ENCODE measurements around the gene TRIM3.

DNA sequence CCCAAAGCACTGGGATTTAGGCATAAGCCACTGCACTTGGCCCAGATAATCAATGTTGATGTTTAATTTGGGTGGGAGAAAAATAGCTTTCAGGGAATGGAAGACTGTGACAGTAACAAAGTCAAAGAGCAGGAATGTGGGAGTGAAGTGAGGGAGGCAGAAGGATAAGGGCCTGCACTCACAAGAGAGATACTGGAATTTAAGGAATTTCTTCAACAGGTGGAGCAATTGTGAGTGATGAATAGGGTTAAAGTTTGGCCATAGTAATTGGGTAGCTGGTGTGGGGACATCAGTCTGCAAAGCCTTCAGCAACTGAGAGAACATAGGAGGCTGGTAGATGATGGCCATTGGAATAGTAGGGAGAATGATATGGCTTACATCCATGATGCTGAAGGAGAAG lies 46.2 kb downstream of the TRIM3 start:
- TF ChIP-seq, protein P1, sequence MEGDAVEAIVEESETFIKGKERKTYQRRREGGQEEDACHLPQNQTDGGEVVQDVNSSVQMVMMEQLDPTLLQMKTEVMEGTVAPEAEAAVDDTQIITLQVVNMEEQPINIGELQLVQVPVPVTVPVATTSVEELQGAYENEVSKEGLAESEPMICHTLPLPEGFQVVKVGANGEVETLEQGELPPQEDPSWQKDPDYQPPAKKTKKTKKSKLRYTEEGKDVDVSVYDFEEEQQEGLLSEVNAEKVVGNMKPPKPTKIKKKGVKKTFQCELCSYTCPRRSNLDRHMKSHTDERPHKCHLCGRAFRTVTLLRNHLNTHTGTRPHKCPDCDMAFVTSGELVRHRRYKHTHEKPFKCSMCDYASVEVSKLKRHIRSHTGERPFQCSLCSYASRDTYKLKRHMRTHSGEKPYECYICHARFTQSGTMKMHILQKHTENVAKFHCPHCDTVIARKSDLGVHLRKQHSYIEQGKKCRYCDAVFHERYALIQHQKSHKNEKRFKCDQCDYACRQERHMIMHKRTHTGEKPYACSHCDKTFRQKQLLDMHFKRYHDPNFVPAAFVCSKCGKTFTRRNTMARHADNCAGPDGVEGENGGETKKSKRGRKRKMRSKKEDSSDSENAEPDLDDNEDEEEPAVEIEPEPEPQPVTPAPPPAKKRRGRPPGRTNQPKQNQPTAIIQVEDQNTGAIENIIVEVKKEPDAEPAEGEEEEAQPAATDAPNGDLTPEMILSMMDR (conservative IDR thresholded peaks at IDR 0.05 in 1 of 2, IDR thresholded peaks at IDR 0.05 in 1 of 2; ENCODE audit: extremely low read depth in 1 of 2, insufficient read depth in 1 of 2, low read depth in 1 of 2, low read length in 2 of 2): no peak
- no peak for TF ChIP-seq EZH2 (IDR thresholded peaks at IDR 0.05; ENCODE audit: borderline replicate concordance, low read length)
